ENCODE results near the gene SMIM30. TPM values are rescaled to one million over a fixed set of nuclear protein-coding genes. Genes with fewer than 3 reads are reported as not detected.

Gene SMIM30, protein sequence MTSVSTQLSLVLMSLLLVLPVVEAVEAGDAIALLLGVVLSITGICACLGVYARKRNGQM
- total RNA-seq = 56.7 and 61.9 TPM in 2 replicates

DNA sequence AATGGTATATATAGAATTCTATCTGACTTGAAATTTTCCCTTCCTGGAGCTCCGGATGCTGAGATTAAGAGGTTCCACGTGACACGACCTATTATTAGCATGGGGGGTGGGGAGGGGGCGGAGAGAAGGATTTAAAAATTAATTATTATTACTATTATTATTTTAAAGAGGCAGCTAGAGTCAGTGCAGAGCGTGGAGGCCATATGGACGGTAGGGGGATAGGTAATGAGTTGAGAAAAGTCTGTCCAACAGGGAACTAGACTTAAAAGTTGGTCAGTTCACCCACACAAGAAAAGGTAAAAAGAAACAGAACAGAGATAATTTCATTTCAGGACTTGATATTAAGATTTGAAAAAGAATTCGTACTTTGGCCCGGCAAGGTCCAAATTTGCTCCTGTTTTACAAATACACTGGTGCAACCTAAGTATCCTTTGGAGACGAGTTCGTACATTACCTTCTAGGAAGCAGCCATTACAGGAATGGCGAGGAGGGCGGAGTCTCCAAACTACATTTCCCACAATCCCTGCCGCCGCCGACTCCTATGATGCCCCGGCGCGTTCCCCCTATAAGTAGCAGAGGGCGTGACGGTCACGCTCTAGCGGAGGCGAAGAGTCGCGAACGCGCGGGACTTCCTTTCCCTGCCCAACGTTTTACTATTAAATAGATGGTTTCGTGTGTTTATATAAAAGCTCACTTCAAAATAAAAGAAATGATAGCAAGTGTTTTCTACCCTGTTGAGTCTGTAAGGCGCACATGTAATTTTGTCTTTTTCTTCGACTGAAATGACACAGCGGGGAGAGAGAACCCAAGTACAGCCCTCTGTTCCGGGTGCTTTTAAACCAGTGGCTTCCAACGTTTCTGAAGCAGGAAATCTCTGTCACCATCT lies at the start of gene SMIM30:
TSS of gene SMIM30 (minus strand) at position 481 of the 886 bp plus-strand sequence. CDS start 976 bp downstream, outside the sequence.

GRCh38 chr7:113086431-113086888 lies 31.9 kb downstream of the SMIM30 start, which contains the start of gene GPR85:
TSS of gene GPR85 (minus strand) at chr7:113086827. CDS start at chr7:113084721, 2,106 bp downstream.

Other genes with a start within 250 kb of the SMIM30 start
- gene GPR85, start 31.7 kb downstream of the SMIM30 start, total RNA-seq = 0.56 and 0.58 TPM in 2 replicates